GM12892 (cell line): Measurements from ENCODE around the gene CSNK1A1L.
"Not testable (repeated sequence)": the region's sequence is repeated elsewhere in the genome, so short reads cannot be mapped to it uniquely, and the experiment has no call there.

Experiments
- DNase-seq: peaks from one replicate; pipeline ENCODE4 v3.0.0; 2011; ENCODE audit not compliant: insufficient read length
- FAIRE-seq: peaks from 2 replicates; lab custom pipeline; 2011; peaks lifted over from hg19 to GRCh38; lab: Jason Lieb, UNC
- POLR2A ChIP-seq: IDR thresholded peaks from 2 replicates; pipeline ENCODE4 v1.6.1; 2011; ENCODE audit warnings: low read depth, low read length, control low read depth
- POLR2AphosphoS5 ChIP-seq: IDR thresholded peaks from 2 replicates; pipeline ENCODE4 v1.6.1; 2011; ENCODE audit warnings: low read depth, low read length, control low read depth
- TAF1 ChIP-seq: IDR thresholded peaks from 2 replicates; pipeline ENCODE4 v1.6.1; 2011; ENCODE audit warnings: low read depth, mild to moderate bottlenecking, control low read depth, low read length, borderline replicate concordance

The CSNK1A1L gene

DNA sequence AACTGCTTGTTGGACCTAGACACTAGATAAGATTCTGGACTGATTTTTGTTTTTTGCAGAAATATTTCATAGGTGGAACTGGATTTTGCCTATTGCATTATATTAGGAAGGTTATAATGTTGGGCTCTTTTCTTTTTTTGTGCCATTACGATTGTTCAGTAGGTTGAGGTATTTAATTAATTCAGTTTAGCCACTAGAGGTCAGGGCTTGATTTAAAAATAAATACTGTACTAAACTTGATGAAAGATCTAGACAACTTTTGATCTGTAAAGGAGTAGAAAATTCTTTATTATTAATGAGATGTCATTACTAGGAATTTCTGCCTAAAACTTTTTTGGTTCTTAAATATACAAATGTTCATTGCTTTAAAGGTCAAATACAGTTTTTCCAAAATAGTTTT lies 30.8 kb downstream of the CSNK1A1L start:
- FAIRE-seq: no peak
- no peak for DNase-seq
- TF ChIP-seq TAF1: no peak
- no peak for TF ChIP-seq POLR2AphosphoS5
- TF ChIP-seq POLR2A: no peak

DNA sequence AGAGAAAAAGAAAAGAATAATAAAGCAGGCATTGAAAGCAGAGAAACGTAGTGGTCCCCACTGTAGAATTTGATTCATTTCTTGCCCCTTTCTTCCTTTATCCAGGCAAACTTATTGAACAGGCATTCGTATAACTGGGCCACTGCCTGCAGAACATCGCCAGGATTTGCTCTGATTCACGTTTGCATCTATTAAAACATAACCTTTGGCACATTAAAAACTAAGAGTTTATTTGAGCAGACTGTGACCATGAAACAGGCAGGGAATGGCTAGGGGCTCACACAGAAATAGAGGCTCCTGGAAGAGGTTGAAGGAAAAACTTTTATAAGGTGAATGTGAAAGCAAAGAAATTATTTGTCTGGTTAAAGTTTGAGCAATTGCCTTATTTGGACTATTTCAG lies 33.4 kb downstream of the CSNK1A1L start:
- DNase-seq (no peak), FAIRE-seq (no peak)
- TF ChIP-seq TAF1: no peak
- TF ChIP-seq POLR2A: no peak
- no peak for TF ChIP-seq POLR2AphosphoS5

DNA sequence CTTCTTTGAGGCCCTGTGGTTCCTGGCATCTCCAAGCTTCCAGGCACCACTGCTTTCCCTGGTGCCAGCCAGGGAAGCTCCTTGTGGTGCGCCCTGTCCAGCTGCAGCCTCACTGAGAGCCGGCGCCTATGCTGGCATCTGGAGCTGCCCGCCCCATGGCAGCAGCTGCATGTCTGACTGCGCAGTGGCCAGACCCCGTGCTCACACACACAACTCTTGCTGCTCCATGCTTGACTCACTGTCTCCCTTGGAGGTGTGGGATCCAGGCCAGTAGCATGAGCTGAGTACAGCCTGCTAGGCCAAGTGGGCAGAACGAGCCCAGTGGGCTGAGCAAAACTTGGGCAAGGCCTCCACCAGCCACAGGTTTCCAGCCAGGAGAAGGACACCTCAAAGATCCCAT lies 34.5 kb downstream of the CSNK1A1L start:
- DNase-seq (no peak), FAIRE-seq (no peak)
- TF ChIP-seq POLR2AphosphoS5: no peak
- TF ChIP-seq POLR2A: no peak
- no peak for TF ChIP-seq TAF1

DNA sequence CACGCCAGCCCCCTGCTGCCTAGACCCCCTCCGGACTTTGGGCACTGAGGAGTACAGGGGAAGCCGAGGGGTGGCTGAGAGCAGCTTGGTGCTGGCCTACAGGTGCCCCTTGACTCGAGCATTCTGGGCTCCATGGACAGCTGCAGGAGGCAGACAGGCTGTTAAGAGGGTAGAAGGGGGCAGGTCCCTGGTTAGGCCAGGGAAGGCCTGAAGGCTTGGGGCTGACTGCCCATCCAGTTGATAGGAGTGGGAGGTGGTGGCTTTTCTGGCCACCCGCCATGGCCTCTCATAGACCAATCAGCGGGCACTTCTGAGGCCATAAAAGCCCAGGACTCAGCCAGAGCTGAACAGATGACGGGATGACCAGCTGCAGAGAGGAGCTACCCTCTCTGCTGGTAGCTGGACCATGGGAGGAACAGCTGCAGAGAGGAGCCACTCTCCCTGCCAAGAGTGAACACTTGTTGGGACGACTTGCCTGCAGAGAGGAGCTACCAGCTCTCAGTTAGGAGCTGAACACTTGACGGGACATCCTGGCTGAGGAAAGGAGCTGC lies 35.2 kb downstream of the CSNK1A1L start:
- FAIRE-seq: no peak
- DNase-seq: no peak
- no peak for TF ChIP-seq POLR2A
- TF ChIP-seq TAF1: no peak
- no peak for TF ChIP-seq POLR2AphosphoS5

DNA sequence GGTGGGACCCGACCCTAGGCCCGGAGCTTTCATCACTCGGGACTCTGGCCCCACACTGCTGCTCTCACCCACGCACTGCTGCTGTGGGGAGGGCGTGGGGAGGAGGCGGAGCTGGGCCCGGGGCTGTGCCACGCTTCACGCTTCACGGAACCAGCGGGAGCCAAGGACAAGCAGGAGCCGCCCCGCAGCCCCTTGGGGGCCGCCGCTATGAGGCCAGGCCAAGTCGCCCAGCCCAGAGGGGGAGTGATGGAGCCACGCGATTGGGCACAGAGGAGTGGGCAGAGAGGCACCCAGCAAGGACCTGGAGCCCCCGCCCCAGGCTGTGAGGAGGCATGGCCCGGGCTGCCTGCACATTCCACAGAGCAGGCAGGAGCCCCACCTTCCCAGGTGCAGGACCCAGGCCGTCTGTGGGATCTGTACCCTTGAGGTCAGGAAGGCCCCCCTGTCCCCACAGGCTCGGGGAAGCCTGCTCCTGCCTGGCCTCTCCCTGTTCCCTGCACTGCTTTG lies 35.8 kb downstream of the CSNK1A1L start:
- TF ChIP-seq POLR2AphosphoS5 (no peak), TAF1 (no peak), POLR2A (no peak)
- DNase-seq (no peak), FAIRE-seq (no peak)

DNA sequence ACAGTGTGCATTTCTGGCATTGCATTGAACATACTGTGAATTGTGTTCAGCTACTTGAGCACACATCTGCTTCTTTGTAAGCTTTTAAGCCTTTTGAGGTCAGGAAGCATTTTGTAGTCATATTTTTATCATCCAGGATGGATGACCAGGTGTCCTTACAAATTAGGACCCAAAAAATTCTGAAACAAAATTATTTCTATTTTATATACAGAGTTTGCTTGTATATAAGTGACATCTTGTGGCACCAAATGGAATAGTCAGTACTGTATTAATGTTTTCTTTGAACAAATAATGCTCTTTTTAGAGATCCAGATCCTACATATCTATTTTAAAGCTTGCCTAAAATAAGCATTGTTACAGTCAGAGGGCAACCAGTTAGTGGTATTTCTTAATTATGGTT lies 36.5 kb downstream of the CSNK1A1L start:
- no peak for FAIRE-seq
- DNase-seq: no peak
- TF ChIP-seq POLR2AphosphoS5 (no peak), POLR2A (no peak), TAF1 (no peak)

DNA sequence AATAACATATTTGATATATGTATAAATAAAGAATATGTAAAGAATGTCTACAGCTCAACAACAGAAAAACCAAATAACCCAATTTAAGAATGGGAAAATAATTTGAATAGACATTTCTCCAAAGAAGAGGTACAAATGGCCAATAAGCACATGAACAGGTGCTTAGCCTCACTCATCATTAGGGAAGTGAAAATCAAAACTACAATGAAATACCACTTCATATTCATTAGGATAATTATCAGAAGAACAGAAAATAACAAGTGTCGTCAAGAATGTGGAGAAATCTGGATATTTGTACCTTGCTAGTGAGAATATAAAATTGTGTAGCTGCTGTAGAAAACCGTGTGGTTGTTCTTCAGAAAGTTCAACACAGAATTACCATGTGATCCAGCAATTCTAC lies 37.6 kb downstream of the CSNK1A1L start:
- no peak for FAIRE-seq

DNA sequence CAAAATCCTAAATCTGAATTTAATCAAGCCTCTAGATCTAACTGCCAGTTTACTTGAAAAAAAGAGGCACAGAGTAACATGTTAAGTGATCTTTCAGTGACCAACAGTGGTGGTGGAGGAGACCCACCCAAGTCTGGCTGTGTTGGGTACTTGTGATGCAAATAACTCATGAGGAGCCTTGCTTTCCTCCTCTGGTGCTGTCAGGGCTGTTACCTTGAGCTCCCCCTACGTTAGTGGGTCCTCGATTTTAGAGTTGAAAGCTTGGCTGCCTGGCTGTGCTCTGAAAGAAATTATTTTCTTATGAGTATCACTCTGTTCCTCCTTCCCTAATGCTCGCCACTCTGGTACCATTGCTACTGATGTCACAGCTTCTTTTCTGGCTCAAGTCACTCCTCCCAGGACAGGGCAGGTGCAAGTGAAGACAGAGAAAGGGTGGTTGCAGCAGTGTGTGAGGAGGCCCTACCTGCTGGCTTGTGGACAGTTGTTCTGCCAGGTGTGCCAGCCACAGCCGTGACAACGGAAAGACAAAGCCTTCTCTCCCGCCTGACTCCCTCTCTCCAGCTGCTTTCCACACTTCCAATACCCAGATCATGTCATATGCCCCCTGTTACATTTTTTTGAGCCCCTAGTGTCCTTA lies 39.5 kb downstream of the CSNK1A1L start:
- FAIRE-seq (no peak), DNase-seq (no peak)
- TF ChIP-seq POLR2A (no peak), POLR2AphosphoS5 (no peak), TAF1 (no peak)

More for the DNA sequence above, 37.6 kb downstream of the CSNK1A1L start:
- no peak for TF ChIP-seq POLR2A
- no peak for TF ChIP-seq TAF1
- TF ChIP-seq POLR2AphosphoS5: no peak
- DNase-seq: no peak

DNA sequence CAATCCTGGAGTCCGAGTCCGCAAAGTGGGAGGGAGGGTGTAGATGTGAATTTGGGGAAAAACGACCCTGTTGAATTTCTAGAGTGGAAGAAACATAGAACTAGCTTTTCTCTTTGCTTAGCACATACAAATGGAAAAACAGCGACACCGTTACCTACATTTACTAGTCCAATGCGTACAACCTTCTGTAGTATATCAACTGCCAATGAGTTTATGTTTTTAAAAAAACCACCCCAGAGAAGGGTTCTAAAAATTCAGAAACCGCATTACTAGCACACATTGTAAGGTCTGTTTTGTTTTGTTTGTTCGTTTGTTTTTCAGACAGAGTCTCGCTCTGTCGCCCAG lies 45.6 kb downstream of the CSNK1A1L start:
- no peak for FAIRE-seq
- DNase-seq: no peak
- TF ChIP-seq POLR2AphosphoS5 (no peak), POLR2A (no peak), TAF1 (no peak)

DNA sequence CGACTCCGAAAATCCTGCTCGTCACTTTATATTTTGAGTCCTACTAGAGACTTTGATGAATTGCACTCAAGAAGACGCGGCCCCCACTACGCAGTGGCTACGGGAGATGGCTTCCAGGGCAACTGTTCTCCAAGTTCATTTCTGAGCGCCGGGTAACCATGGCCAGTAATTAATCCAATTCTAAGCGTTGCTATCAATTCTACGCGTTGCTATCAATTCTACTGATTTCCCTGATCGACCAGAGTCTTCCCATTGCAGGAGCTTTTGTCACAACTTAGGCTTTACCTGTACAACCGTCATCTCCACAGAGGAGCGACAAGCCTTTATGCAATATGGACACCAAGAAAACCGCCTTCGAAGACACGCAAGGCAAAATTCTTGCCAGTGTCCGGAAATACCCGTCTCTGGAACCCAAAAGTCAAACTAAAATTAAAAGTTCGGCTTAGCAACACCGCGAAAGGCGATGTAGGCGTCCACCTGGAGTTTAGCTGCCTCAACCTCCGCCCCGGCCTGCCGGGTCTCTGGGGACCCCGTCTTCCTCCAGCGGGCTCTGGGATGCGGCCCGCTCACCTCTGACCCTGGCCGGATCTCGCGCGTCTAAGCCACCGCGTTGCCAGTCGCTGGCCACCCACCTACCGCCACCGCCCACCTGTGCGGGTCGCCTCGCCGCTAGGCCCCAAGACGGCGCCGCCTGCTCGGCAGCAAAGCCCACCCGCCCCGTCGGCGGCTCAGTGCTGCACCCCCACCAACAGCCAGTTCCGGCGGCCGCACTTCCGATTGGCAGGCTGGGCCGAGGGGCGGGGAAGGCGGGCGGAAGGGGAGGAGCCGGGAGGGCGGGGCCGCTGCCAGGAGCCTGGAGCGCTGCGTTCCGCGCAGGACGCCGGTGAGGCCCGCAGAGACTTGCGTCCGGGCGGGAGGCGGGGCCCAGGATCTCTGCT lies 46.3 kb downstream of the CSNK1A1L start, which contains the start of gene SUPT20H:
SUPT20H (minus strand) TSS at position 779 of the 938 bp plus-strand sequence. CDS start 8,198 bp downstream, outside the sequence.
- DNase-seq (peak; percentile 57), FAIRE-seq (peak; percentile 96)
- TF ChIP-seq POLR2A (peak; percentile 90), POLR2AphosphoS5 (peak; percentile 55; the same call in 1 of the 2 replicates), TAF1 (0 out of 2 replicates have a peak, but pooled peaks have one; percentile 66)

DNA sequence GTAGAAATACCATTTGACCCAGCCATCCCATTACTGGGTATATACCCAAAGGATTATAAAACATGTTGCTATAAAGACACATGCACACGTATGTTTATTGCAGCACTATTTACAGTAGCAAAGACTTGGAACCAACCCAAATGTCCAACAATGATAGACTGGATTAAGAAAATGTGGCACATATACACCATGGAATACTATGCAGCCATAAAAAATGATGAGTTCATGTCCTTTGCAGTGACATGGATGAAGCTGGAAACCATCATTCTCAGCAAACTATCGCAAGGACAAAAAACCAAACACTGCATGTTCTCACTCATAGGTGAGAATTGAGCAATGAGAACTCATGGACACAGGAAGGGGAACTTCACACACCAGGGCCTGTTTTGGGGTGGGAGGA lies 49.2 kb downstream of the CSNK1A1L start:
- DNase-seq, FAIRE-seq: not testable (repeated sequence)
